B cell (primary cell): ENCODE measurements around the gene TPST2.

Experiments
- EZH2 ChIP-seq: IDR thresholded peaks from 2 replicates; pipeline ENCODE4 v1.6.1; 2012; ENCODE audit warnings: borderline replicate concordance, low read depth, mild to moderate bottlenecking, moderate library complexity, low read length; ENCODE audit not compliant: insufficient read depth, poor library complexity, severe bottlenecking
- TF ChIP-seq, protein P1 (sequence below): fragments of 200-600 bp; IDR thresholded peaks from one replicate; pipeline ENCODE4 v1.8.0; 2022; ENCODE audit warnings: antibody characterized with exemption, mild to moderate bottlenecking

DNA sequence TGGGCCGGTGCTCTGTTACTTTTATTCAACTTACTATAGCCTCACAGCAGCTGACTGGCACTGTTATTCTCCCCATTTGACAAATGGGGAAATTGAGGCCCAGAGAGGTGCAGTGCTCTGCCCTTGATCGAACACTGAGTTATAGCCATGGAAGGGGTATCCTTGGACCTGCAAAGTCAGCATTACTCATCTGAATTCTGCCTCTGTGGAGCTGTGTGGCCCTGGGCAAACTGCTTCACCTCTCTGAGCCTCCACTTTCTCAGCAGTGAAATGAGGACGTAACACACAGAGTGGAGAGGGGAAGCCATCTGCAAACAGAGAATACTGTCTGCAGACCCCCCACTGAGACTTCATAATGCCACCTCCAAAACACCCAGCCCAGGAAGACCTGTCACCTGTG lies 25.3 kb downstream of the TPST2 start:
- TF ChIP-seq, protein P1, sequence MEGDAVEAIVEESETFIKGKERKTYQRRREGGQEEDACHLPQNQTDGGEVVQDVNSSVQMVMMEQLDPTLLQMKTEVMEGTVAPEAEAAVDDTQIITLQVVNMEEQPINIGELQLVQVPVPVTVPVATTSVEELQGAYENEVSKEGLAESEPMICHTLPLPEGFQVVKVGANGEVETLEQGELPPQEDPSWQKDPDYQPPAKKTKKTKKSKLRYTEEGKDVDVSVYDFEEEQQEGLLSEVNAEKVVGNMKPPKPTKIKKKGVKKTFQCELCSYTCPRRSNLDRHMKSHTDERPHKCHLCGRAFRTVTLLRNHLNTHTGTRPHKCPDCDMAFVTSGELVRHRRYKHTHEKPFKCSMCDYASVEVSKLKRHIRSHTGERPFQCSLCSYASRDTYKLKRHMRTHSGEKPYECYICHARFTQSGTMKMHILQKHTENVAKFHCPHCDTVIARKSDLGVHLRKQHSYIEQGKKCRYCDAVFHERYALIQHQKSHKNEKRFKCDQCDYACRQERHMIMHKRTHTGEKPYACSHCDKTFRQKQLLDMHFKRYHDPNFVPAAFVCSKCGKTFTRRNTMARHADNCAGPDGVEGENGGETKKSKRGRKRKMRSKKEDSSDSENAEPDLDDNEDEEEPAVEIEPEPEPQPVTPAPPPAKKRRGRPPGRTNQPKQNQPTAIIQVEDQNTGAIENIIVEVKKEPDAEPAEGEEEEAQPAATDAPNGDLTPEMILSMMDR = no peak
- no peak for TF ChIP-seq EZH2
